B cell (primary cell): ENCODE measurements around the gene LENG8. TPM values are rescaled to one million over a fixed set of nuclear protein-coding genes. Genes with fewer than 3 reads are reported as not detected.

Source experiments
- ATAC-seq: fragments of 200-7000 bp; cut with Tn5 transposase; one replicate; pipeline ENCODE4 v1.10.0; 2021; ENCODE audit warnings: low read depth, mild to moderate bottlenecking, moderate number of reproducible peaks, moderate library complexity
- CTCF ChIA-PET: fragments of 350-600 bp; sonication (Branson Sonifier 250); formaldehyde crosslinking; loops from one replicate; lab custom pipeline; 2021; ENCODE audit warnings: antibody characterized with exemption, inconsistent platforms; lab: Charles Lee
- POLR2A ChIA-PET: fragments of 350-600 bp; sonication (Branson Sonifier 250); formaldehyde crosslinking; loops from one replicate; lab custom pipeline; 2021; ENCODE audit warnings: antibody characterized with exemption; lab: Charles Lee
- DNase-seq: peaks from one replicate; pipeline ENCODE4 v3.0.0; 2013
- H2AFZ ChIP-seq: 2 replicates; pipeline ENCODE4 v1.6.1; 2012; ENCODE audit warnings: mild to moderate bottlenecking, low read depth, low read length; ENCODE audit not compliant: insufficient read depth, poor library complexity, severe bottlenecking
- H3K27ac ChIP-seq, 2 donors: 1 replicate in 1 of 2; 2 replicates in 1 of 2; pipeline ENCODE4 v1.5.1; 2012 to 2013; ENCODE audit warnings: low read length in 2 of 2, mild to moderate bottlenecking in 2 of 2, moderate library complexity in 1 of 2
- H3K27me3 ChIP-seq, 4 experiments: fragments of 200-600 bp in 1 of 4; sonication (generic) in 1 of 4; replicated peaks in 1 of 4; 1 replicate in 2 of 4; 2 replicates in 2 of 4; pipeline versions ENCODE4 v1.6.1 to v1.7.0; 2013 to 2016; ENCODE audit warnings: low read length in 3 of 4, mild to moderate bottlenecking in 2 of 4, mixed read lengths in 1 of 4, moderate library complexity in 1 of 4; ENCODE audit not compliant: insufficient read depth in 4 of 4, control insufficient read depth in 3 of 4; ENCODE audit errors: control extremely low read depth in 1 of 4
- H3K36me3 ChIP-seq, 2 experiments: replicated peaks in 1 of 2; 1 replicate in 1 of 2; 2 replicates in 1 of 2; pipeline versions ENCODE4 v1.6.1 to v1.7.1; 2013; ENCODE audit warnings: low read length in 1 of 2; ENCODE audit not compliant: insufficient read depth in 2 of 2, control insufficient read depth in 1 of 2; ENCODE audit errors: control extremely low read depth in 1 of 2, extremely low read depth in 1 of 2
- H3K4me1 ChIP-seq, 2 donors: fragments of 200-600 bp in 1 of 2; sonication (generic) in 1 of 2; 1 replicate in 1 of 2; 2 replicates in 1 of 2; pipeline versions ENCODE4 v1.5.1 to v1.6.1; 2013 to 2017; ENCODE audit warnings: low read length in 2 of 2; ENCODE audit not compliant: control insufficient read depth in 2 of 2, insufficient read depth in 2 of 2
- H3K4me2 ChIP-seq: replicated peaks from 2 replicates; pipeline ENCODE3; 2012; ENCODE audit warnings: mild to moderate bottlenecking, low read depth, low read length; ENCODE audit not compliant: poor library complexity, severe bottlenecking
- H3K4me3 ChIP-seq, 5 experiments: fragments of 200-600 bp in 1 of 5; sonication (generic) in 1 of 5; 1 replicate in 3 of 5; 2 replicates in 2 of 5; pipeline versions ENCODE4 v1.5.1 to v1.7.0; 2011 to 2016; ENCODE audit warnings: low read length in 4 of 5, mild to moderate bottlenecking in 4 of 5, low read depth in 2 of 5, control low read depth in 1 of 5, moderate library complexity in 1 of 5; ENCODE audit not compliant: insufficient read depth in 1 of 5; ENCODE audit errors: control extremely low read depth in 1 of 5, extremely low read depth in 1 of 5
- H3K79me2 ChIP-seq: fragments of 200-600 bp; sonication (generic); one replicate; pipeline ENCODE4 v1.6.0; 2016; ENCODE audit warnings: low read length; ENCODE audit not compliant: control insufficient read depth, insufficient read depth
- H3K9ac ChIP-seq: fragments of 200-600 bp; sonication (generic); 2 replicates; pipeline ENCODE4 v1.6.1; 2017; ENCODE audit warnings: mild to moderate bottlenecking, low read length, moderate library complexity
- H3K9me3 ChIP-seq, 3 donors: one replicate each; pipeline versions ENCODE4 v1.6.1 to v1.7.1; 2013; ENCODE audit warnings: low read length in 2 of 3; ENCODE audit not compliant: control insufficient read depth in 2 of 3, insufficient read depth in 1 of 3; ENCODE audit errors: control extremely low read depth in 1 of 3
- H4K20me1 ChIP-seq: 2 replicates; pipeline ENCODE4 v1.6.0; 2012; ENCODE audit warnings: mild to moderate bottlenecking, low read length; ENCODE audit not compliant: insufficient read depth, control insufficient read depth, poor library complexity, severe bottlenecking
- H3K27ac Mint-ChIP-seq: one replicate; pipeline ENCODE4 v1.8.0; 2021; ENCODE audit warnings: mixed read lengths
- H3K27me3 Mint-ChIP-seq: one replicate; pipeline ENCODE4 v1.8.0; 2021; ENCODE audit warnings: mixed read lengths
- H3K4me1 Mint-ChIP-seq: one replicate; pipeline ENCODE4 v1.8.0; 2021; ENCODE audit warnings: mixed read lengths
- H3K4me3 Mint-ChIP-seq: one replicate; pipeline ENCODE4 v1.8.0; 2021; ENCODE audit warnings: mixed read lengths
- H3K9me3 Mint-ChIP-seq: one replicate; pipeline ENCODE4 v1.8.0; 2022; ENCODE audit warnings: mixed read lengths; ENCODE audit not compliant: insufficient read depth
- CTCF ChIP-seq: fragments of 200-600 bp; IDR thresholded peaks from one replicate; pipeline ENCODE4 v1.8.0; 2022; ENCODE audit warnings: antibody characterized with exemption, mild to moderate bottlenecking
- EZH2 ChIP-seq: IDR thresholded peaks from 2 replicates; pipeline ENCODE4 v1.6.1; 2012; ENCODE audit warnings: borderline replicate concordance, low read depth, mild to moderate bottlenecking, moderate library complexity, low read length; ENCODE audit not compliant: insufficient read depth, poor library complexity, severe bottlenecking
- WGBS: methylation state at CpG from one replicate; pipeline ENCODE4 v1.1.5; 2013; ENCODE audit warnings: missing lambda C conversion rate; ENCODE audit not compliant: insufficient coverage; 5-methylcytosine and 5-hydroxymethylcytosine counted together
- intact Hi-C: fragments of 100-400 bp; cut with micrococcal nuclease; formaldehyde crosslinking; loops from one replicate; pipeline ENCODE4 v1.10.0; 2022
- polyA plus RNA-seq: library from polyadenylated mRNA; depleted of rRNA; stranded (reverse); fragments of >200 nt; gene quantifications from 2 replicates; pipeline ENCODE4 v1.2.3, GENCODE V29; 2012
- total RNA-seq, 2 donors: library from RNA; stranded (reverse); fragments of 120-200 nt in 1 of 2; gene quantifications; 1 replicate in 1 of 2; 2 replicates in 1 of 2; pipeline versions ENCODE4 v1.2.3 to v1.2.4, GENCODE V29; 2013 to 2022

LENG8 gene
- total and polyA plus RNA-seq, 2 donors (not counting 1 experiment from before 2014, with no cell fraction given), result 687 to 753 TPM

GRCh38 chr19:54435551-54436016, 13.4 kb upstream of the LENG8 start:
- no peak overlapping the region for H3K4me2 ChIP-seq
- peaks cover 0 to 2% (median 0%) of the 10 kb centered on the region in 4 experiments for H3K27me3 ChIP-seq
- H3K4me1 ChIP-seq, result peaks cover 2 to 13% of the 10 kb centered on the region in 2 donors
- no peak overlapping the region for H3K4me3 ChIP-seq
- Mint-ChIP-seq H3K9me3 (no peaks in the 10 kb centered on the region), H3K4me1 (peaks cover 16% of the 10 kb centered on the region), H3K27ac (no peak overlapping the region), H3K4me3 (no peak overlapping the region), H3K27me3 (peaks cover 4% of the 10 kb centered on the region)
- H2AFZ ChIP-seq, result no peak overlapping the region
- no peak for TF ChIP-seq CTCF
- no peak for DNase-seq
- ATAC-seq, result no peak
- H3K79me2 ChIP-seq, result peaks cover 17% of the 10 kb centered on the region
- intact Hi-C loops, result no loop called here
- ChIA-PET CTCF (no interaction called here), POLR2A (no interaction called here)
- H3K36me3 ChIP-seq, result peaks cover 1 to 4% of the 10 kb centered on the region in 2 experiments
- WGBS, result 89% methylated on average over 10 of the region's 16 CpGs
- H3K9ac ChIP-seq, result no peak overlapping the region
- H3K27ac ChIP-seq, result no peak overlapping the region
- H3K9me3 ChIP-seq, result no peaks in the 10 kb centered on the region
- H4K20me1 ChIP-seq, result peaks cover 13% of the 10 kb centered on the region

- H3K4me3 Mint-ChIP-seq, result no peak overlapping the region
- peaks cover 1 to 4% of the 10 kb centered on the region in 2 experiments for H3K36me3 ChIP-seq
- no peaks in the 10 kb centered on the region for H3K27me3 ChIP-seq
- H3K4me3 ChIP-seq, result no peak overlapping the region
- H3K9me3 Mint-ChIP-seq, result no peaks in the 10 kb centered on the region
- ChIA-PET CTCF (no interaction called here), POLR2A (interaction anchor here (0.7 kb wide), 1 partner anchor 15 kb away, joined by 9 read pairs; no protein-coding TSS in a partner anchor)
- H3K4me1 ChIP-seq, result peaks cover 0 to 9% of the 10 kb centered on the region in 2 donors
- H2AFZ ChIP-seq, result no peak overlapping the region
- H3K4me2 ChIP-seq, result no peak overlapping the region
- no peak for DNase-seq
- H3K27ac ChIP-seq, result no peak overlapping the region
- 92% methylated on average over 15 of the region's 15 CpGs for WGBS
- no peaks in the 10 kb centered on the region for H3K9me3 ChIP-seq
- H3K9ac ChIP-seq, result no peak overlapping the region
- no peak for ATAC-seq
- H4K20me1 ChIP-seq, result peaks cover 13% of the 10 kb centered on the region
- peaks cover 12% of the 10 kb centered on the region for H3K4me1 Mint-ChIP-seq
- H3K27me3 Mint-ChIP-seq, result peaks cover 3% of the 10 kb centered on the region
- H3K79me2 ChIP-seq, result peaks cover 17% of the 10 kb centered on the region
- intact Hi-C loops, result no loop called here
- no peak for TF ChIP-seq CTCF
- TF ChIP-seq EZH2, result no peak
- no peak overlapping the region for H3K27ac Mint-ChIP-seq
Observed at GRCh38 chr19:54436031-54436523, 12.9 kb upstream of the LENG8 start.
